PC-9 (cell line): ENCODE measurements around the gene KCNK4. TPM values are rescaled to one million over a fixed set of nuclear protein-coding genes. Genes with fewer than 3 reads are reported as not detected.

ENCODE experiments used
- BruUV-seq: library from RNA; stranded (reverse); fragments of 400-500 nt; replicated peaks from 2 replicates; lab custom pipeline; 2021; lab: Mats Ljungman, UMichigan
- CTCF ChIA-PET: fragments of 300-600 bp; sonication (Branson Sonifier 250); formaldehyde crosslinking; loops from one replicate; lab custom pipeline; 2022; ENCODE audit warnings: antibody characterized with exemption; lab: Charles Lee
- POLR2A ChIA-PET: fragments of 300-600 bp; sonication (Branson Sonifier 250); formaldehyde crosslinking; loops from one replicate; lab custom pipeline; 2022; ENCODE audit warnings: antibody characterized with exemption; ENCODE audit not compliant: unreplicated experiment; lab: Charles Lee
- DNase-seq, 2 experiments: peaks; one replicate each; pipeline versions ENCODE4 v3.0.0 to v3.0.0-alpha.2; 2015 to 2022; ENCODE audit warnings: mixed read lengths in 1 of 2
- H2AFZ ChIP-seq: fragments of 200-600 bp; sonication (generic); 2 replicates; pipeline ENCODE4 v1.8.1; 2017; ENCODE audit warnings: antibody characterized with exemption
- H3F3A ChIP-seq: fragments of 200-600 bp; sonication (generic); 2 replicates; pipeline ENCODE4 v1.8.1; 2017; ENCODE audit warnings: antibody characterized with exemption, mild to moderate bottlenecking, low read depth; ENCODE audit not compliant: insufficient read depth
- H3K27ac ChIP-seq: fragments of 200-600 bp; sonication (generic); 2 replicates; pipeline ENCODE4 v1.6.1; 2016; ENCODE audit warnings: mixed run types
- H3K27me3 ChIP-seq: fragments of 200-600 bp; sonication (generic); 2 replicates; pipeline ENCODE4 v1.6.1; 2016; ENCODE audit warnings: low read depth, mixed run types; ENCODE audit not compliant: insufficient read depth
- H3K36me3 ChIP-seq: fragments of 200-600 bp; sonication (generic); 2 replicates; pipeline ENCODE4 v1.6.1; 2016; ENCODE audit warnings: low read depth, mixed run types
- H3K4me1 ChIP-seq: fragments of 200-600 bp; sonication (generic); replicated peaks from 2 replicates; pipeline ENCODE4 v1.6.1; 2016; ENCODE audit warnings: mixed run types; ENCODE audit not compliant: insufficient read depth
- H3K4me2 ChIP-seq: fragments of 200-600 bp; sonication (generic); 2 replicates; pipeline ENCODE4 v1.6.1; 2017; ENCODE audit warnings: mixed run types
- H3K4me3 ChIP-seq: fragments of 200-600 bp; sonication (generic); 2 replicates; pipeline ENCODE4 v1.6.1; 2016; ENCODE audit warnings: mixed run types
- H3K79me2 ChIP-seq: fragments of 200-600 bp; sonication (generic); 2 replicates; pipeline ENCODE4 v1.6.1; 2017; ENCODE audit warnings: low read depth, mixed run types
- H3K9me2 ChIP-seq: fragments of 200-600 bp; sonication (generic); 2 replicates; pipeline ENCODE4 v1.8.1; 2017; ENCODE audit warnings: mild to moderate bottlenecking; ENCODE audit not compliant: insufficient read depth
- H3K9me3 ChIP-seq: fragments of 200-600 bp; sonication (generic); 2 replicates; pipeline ENCODE4 v1.8.1; 2016; ENCODE audit warnings: low read depth; ENCODE audit not compliant: insufficient read depth
- H4K20me1 ChIP-seq: fragments of 200-600 bp; sonication (generic); 2 replicates; pipeline ENCODE4 v1.8.1; 2017; ENCODE audit not compliant: insufficient read depth
- CTCF ChIP-seq: fragments of 200-600 bp; sonication (generic); conservative IDR thresholded peaks from 2 replicates; pipeline ENCODE4 v1.6.1; 2017; ENCODE audit warnings: mixed run types, antibody characterized with exemption, mild to moderate bottlenecking, moderate library complexity
- EZH2 ChIP-seq: fragments of 200-600 bp; sonication (generic); IDR thresholded peaks from 2 replicates; pipeline ENCODE4 v1.8.0; 2017; ENCODE audit warnings: antibody characterized with exemption, low read depth
- intact Hi-C: fragments of 100-400 bp; cut with micrococcal nuclease; formaldehyde crosslinking; loops from one replicate; pipeline ENCODE4 v1.10.0; 2022; ENCODE audit not compliant: unreplicated experiment
- total RNA-seq: library from RNA; stranded (reverse); gene quantifications from 2 replicates; pipeline ENCODE4 v1.2.3, GENCODE V29; 2021

Gene KCNK4
- total RNA-seq, 1 experiment from 2014 or later, result 0.57 TPM

GRCh38 chr11:64263021-64263946, 27.8 kb upstream of the KCNK4 start:
- ChIA-PET POLR2A (no interaction called here), CTCF (no interaction called here)
- TF ChIP-seq EZH2 (no peak), CTCF (no peak)
- no peak overlapping the region for H3K4me3 ChIP-seq
- H3K9me3 ChIP-seq, result no peaks in the 10 kb centered on the region
- peak in 1 of 2 experiments; percentile 31 for DNase-seq
- no peaks in the 10 kb centered on the region for H3K9me2 ChIP-seq
- BruUV-seq, result no TSS peak
- peaks cover 19% of the 10 kb centered on the region for H3F3A ChIP-seq
- H2AFZ ChIP-seq, result no peak overlapping the region
- intact Hi-C loops, result no loop called here
- no peak overlapping the region for H3K27ac ChIP-seq
- H3K4me1 ChIP-seq, result peaks cover 8% of the 10 kb centered on the region
- H3K36me3 ChIP-seq, result peaks cover 9% of the 10 kb centered on the region; the same call in 1 of the 2 replicates
- H4K20me1 ChIP-seq, result no peaks in the 10 kb centered on the region
- H3K79me2 ChIP-seq, result no peaks in the 10 kb centered on the region
- no peaks in the 10 kb centered on the region for H3K27me3 ChIP-seq
- no peak overlapping the region for H3K4me2 ChIP-seq

DNA sequence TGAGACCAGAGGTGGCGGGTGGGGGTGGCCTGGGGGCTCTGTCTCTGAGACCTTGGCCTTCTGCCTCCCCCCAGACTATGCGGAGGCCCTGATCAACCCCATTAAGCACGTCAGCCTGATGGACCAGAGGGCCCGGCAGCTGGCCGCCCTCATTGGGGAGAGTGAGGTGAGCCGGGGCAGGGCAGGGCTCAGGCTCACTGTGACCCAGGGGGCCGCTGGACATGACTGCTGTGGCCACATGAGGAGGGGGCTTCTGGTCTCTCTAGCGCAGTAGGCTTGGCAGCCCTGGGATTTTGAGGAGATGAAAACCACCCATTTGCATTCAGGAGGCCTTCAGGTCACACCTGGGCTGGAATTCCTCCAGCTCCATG, 27.2 kb upstream of the KCNK4 start:
- H3K36me3 ChIP-seq, result peaks cover 9% of the 10 kb centered on the region; the same call in 1 of the 2 replicates
- no TSS peak for BruUV-seq
- no peaks in the 10 kb centered on the region for H3K79me2 ChIP-seq
- H3K27ac ChIP-seq, result no peak overlapping the region
- no peak overlapping the region for H3K4me2 ChIP-seq
- no peak overlapping the region for H3K4me3 ChIP-seq
- no peak overlapping the region for H2AFZ ChIP-seq
- intact Hi-C loops, result no loop called here
- H3K9me2 ChIP-seq, result no peaks in the 10 kb centered on the region
- no peak for DNase-seq
- no peaks in the 10 kb centered on the region for H3K27me3 ChIP-seq
- peaks cover 25% of the 10 kb centered on the region for H3F3A ChIP-seq
- ChIA-PET CTCF (interaction anchor here (0.6 kb wide), 1 partner anchor 919 kb away, joined by 8 read pairs; no protein-coding TSS in a partner anchor), POLR2A (no interaction called here)
- H4K20me1 ChIP-seq, result no peaks in the 10 kb centered on the region
- TF ChIP-seq EZH2 (no peak), CTCF (no peak)
- H3K4me1 ChIP-seq, result peaks cover 14% of the 10 kb centered on the region
- H3K9me3 ChIP-seq, result no peaks in the 10 kb centered on the region

DNA sequence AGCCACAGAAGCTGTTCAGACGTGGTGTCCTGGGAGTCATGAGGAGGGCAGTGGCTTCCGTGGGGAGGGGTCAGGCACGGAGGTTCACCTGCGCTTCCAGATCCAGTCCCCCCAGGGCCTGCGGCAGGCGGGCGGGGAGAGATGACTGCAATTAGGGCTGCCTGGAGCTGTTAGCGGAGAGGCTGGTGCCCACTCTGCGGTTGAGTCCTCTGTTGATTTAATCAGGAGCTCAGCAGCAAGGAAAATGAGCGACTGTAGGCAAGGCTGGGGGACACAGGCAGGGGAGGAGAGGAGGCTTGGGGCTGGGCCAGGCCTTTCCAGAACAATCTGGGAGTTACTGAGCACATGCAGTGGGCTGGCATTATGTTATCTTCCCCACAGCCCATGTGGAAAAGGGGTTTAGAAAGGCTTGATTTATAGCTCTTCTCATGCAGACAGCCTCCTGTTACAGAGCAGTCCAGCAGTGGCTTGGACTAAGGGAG, 26.7 kb upstream of the KCNK4 start:
- CTCF ChIA-PET, result interaction anchor here (0.6 kb wide), 1 partner anchor 918 kb away, joined by 8 read pairs; no protein-coding TSS in a partner anchor
- peaks cover 9% of the 10 kb centered on the region; the same call in 1 of the 2 replicates for H3K36me3 ChIP-seq
- no peak overlapping the region for H3K4me2 ChIP-seq
- no peak overlapping the region for H3K27ac ChIP-seq
- DNase-seq, result peak in 1 of 2 experiments; percentile 28
- H3K4me3 ChIP-seq, result no peak overlapping the region
- no peaks in the 10 kb centered on the region for H4K20me1 ChIP-seq
- H2AFZ ChIP-seq, result no peak overlapping the region
- no peaks in the 10 kb centered on the region for H3K9me2 ChIP-seq
- H3K79me2 ChIP-seq, result no peaks in the 10 kb centered on the region
- BruUV-seq, result no TSS peak
- no peak for TF ChIP-seq EZH2
- TF ChIP-seq CTCF, result no peak
- peaks cover 14% of the 10 kb centered on the region for H3K4me1 ChIP-seq
- POLR2A ChIA-PET, result no interaction called here
- peaks cover 28% of the 10 kb centered on the region for H3F3A ChIP-seq
- intact Hi-C loops, result no loop called here
- H3K27me3 ChIP-seq, result no peaks in the 10 kb centered on the region
- H3K9me3 ChIP-seq, result no peaks in the 10 kb centered on the region
